LHCN-M2 (cell line): ENCODE measurements around the gene SH3RF3. TPM values are rescaled to one million over a fixed set of nuclear protein-coding genes. Genes with fewer than 3 reads are reported as not detected.

ENCODE experiments used
- DNase-seq: peaks from one replicate; pipeline ENCODE4 v3.0.0-alpha.2; 2012; ENCODE audit warnings: low read depth
- total RNA-seq: library from RNA; depleted of rRNA; stranded (reverse); fragments of >200 nt; gene quantifications from 2 replicates; pipeline ENCODE4 v1.2.3, GENCODE V29; 2014

The SH3RF3 gene
- total RNA-seq, 1 experiment from 2014 or later = 6.6 TPM

GRCh38 chr2:109304731-109305470 is 175.9 kb downstream of the SH3RF3 start:
- DNase-seq = no peak

- no peak for DNase-seq
These were observed 176.6 kb downstream of the SH3RF3 start for GRCh38 chr2:109305490-109306167.

- DNase-seq = no peak
These were observed 177.2 kb downstream of the SH3RF3 start for GRCh38 chr2:109306190-109306589.

GRCh38 chr2:109311771-109312170 is 182.8 kb downstream of the SH3RF3 start:
- peak; percentile 34 for DNase-seq

GRCh38 chr2:109312902-109313301 is 183.9 kb downstream of the SH3RF3 start:
- no peak for DNase-seq

- no peak for DNase-seq
These were observed 184.3 kb downstream of the SH3RF3 start for GRCh38 chr2:109313343-109313742.

GRCh38 chr2:109316091-109316490 is 187.1 kb downstream of the SH3RF3 start:
- no peak for DNase-seq

GRCh38 chr2:109317471-109318095 is 188.6 kb downstream of the SH3RF3 start:
- no peak for DNase-seq

- DNase-seq = peak; percentile 90
These were observed 189.3 kb downstream of the SH3RF3 start for GRCh38 chr2:109318150-109318948.

GRCh38 chr2:109318949-109319342 is 189.9 kb downstream of the SH3RF3 start:
- DNase-seq = no peak

- DNase-seq = no peak
These were observed 191.4 kb downstream of the SH3RF3 start for GRCh38 chr2:109320195-109320922.

GRCh38 chr2:109321570-109321969 is 192.6 kb downstream of the SH3RF3 start:
- peak; percentile 73 for DNase-seq

- DNase-seq = peak; percentile 95
These were observed 193.1 kb downstream of the SH3RF3 start for GRCh38 chr2:109322111-109322510.

GRCh38 chr2:109322641-109323040 is 193.6 kb downstream of the SH3RF3 start:
- peak; percentile 35 for DNase-seq

- peak; percentile 96 for DNase-seq
These were observed 195.9 kb downstream of the SH3RF3 start for GRCh38 chr2:109324861-109325260.

GRCh38 chr2:109325570-109325969 is 196.6 kb downstream of the SH3RF3 start:
- DNase-seq = no peak

GRCh38 chr2:109326306-109326705 is 197.3 kb downstream of the SH3RF3 start:
- DNase-seq = peak; percentile 51

GRCh38 chr2:109330056-109330455 is 201.1 kb downstream of the SH3RF3 start:
- peak; percentile 94 for DNase-seq

- no peak for DNase-seq
These were observed 202.1 kb downstream of the SH3RF3 start for GRCh38 chr2:109331081-109331480.

- DNase-seq = peak; percentile 97
These were observed 203.2 kb downstream of the SH3RF3 start for GRCh38 chr2:109331896-109332848.
